HG03060 (cell line): ENCODE measurements around the gene MMP28.
"Not testable (repeated sequence)": the region's sequence is repeated elsewhere in the genome, so short reads cannot be mapped to it uniquely, and the experiment has no call there.

Experiments
- ATAC-seq: cut with Tn5 transposase; IDR thresholded peaks from one replicate; pipeline ENCODE4 v1.9.1; 2021; ENCODE audit warnings: low read depth, moderate number of reproducible peaks; ENCODE audit not compliant: unreplicated experiment

The MMP28 gene

GRCh38 chr17:35768797-35769196 is 26.6 kb downstream of the MMP28 start:
- ATAC-seq: no peak

GRCh38 chr17:35766903-35767510 is 28.4 kb downstream of the MMP28 start:
- ATAC-seq: no peak

- no peak for ATAC-seq
These were observed 29.0 kb downstream of the MMP28 start for GRCh38 chr17:35766489-35766877.

- no peak for ATAC-seq
These were observed 29.5 kb downstream of the MMP28 start for GRCh38 chr17:35765756-35766488.

- ATAC-seq: no peak
These were observed 30.2 kb downstream of the MMP28 start for GRCh38 chr17:35765086-35765710.

GRCh38 chr17:35764123-35764991 is 31.1 kb downstream of the MMP28 start:
- ATAC-seq: no peak

DNA sequence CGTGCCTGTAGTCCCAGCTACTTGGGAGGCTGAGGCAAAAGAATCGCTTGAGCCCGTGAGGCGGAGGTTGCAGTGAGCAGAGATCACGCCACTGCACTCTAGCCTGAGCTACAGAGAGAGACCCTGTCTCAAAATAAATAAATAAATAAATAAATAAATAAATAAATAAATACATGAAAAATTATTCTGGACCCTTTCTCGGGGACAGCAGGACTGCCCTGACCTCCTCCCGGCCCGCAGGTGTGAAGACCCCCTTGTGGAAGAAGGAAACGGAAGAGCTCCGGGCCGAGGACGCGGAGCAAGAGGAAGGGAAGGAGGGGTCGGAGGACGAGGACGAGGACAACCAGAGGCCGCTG is 31.7 kb downstream of the MMP28 start:
- ATAC-seq: no peak

DNA sequence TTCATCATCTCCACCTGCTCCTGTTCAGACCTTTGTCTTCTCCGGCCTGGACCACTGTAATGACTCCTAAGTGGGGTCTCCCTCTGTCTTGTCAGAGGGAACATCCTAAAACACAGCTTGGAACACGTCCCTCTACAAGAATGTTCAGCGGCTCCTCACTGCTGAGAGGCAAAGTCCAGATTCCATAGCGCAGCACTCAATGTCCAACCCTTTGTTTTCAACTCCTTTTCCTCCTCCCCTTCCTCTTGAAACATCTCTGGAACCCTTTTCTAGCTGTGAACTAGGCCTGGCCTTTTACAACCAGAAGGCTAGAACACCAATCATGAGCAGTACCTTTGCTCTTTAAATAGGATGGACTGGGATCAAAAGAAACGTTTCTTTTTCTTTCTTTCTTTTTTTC is 33.8 kb downstream of the MMP28 start:
- ATAC-seq: no peak

DNA sequence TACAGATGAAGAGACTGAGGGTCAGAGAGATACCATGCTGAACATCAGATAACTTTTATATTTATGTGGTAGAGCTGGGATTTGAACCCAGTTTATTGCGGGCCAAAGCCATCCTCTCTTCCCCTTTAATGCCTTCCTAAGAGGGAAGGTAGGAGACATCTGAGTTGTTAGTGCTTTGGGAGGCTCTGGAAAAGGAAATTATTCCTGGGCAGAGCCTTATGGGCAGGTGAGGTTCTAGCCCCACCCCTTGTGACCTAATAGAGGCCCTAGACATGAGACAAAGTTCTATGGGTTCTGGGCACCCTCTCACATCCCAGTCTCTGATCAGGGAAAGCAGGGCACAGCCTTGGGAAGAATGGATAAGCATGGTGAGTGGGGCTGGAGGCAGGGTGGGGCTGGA is 34.9 kb downstream of the MMP28 start, which contains the start of gene C17orf50:
TSS of gene C17orf50 (plus strand) at position 301 of the 400 bp plus-strand sequence. CDS start at position 356, 55 bp downstream.
- ATAC-seq: no peak

GRCh38 chr17:35757243-35757642 is 38.2 kb downstream of the MMP28 start:
- ATAC-seq: no peak

DNA sequence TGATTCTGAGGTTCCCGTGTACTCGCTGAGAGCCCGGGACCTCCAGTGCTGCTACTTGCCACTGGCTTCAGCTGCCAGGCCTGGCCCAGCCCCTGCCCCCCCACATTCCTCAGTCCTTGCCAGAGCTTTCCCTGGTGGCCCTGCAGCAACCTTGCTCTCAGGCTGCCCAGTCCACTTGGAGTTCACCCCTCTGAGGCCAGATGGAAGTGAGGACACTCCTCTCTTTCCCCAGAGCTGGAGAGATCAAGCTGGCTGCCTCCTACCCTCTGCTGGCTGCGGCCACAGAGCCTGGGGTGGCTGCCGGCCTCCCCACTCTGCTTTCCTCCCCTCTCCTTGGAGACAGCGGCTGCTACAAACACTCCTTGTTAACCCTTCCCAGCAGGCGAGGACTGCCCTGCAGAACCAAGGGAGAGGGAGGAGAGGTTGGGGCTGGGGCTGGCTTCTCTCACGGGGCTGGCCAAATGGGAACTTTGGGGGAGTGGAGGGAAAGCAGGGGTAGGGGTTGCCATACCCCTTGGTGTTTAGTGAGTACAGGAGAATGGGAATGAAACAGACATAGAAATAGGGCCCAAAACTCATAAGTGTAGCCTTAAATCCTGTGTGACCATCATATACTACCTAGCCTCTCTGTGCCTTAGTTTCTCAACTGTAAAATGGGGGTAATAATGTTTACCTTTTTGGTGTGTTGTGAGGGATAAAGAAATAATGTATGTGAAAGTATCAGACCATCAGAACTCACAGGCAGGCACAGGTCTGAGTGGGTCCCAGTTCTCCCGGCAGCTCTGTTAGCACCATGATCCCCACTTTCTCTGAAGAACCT is 42.3 kb downstream of the MMP28 start, which contains the start of gene GAS2L2:
TSS of gene GAS2L2 (minus strand) at position 295 of the 820 bp plus-strand sequence. CDS start 389 bp downstream, outside the sequence.
- ATAC-seq: no peak

GRCh38 chr17:35752471-35752870 is 43.0 kb downstream of the MMP28 start:
- no peak for ATAC-seq

DNA sequence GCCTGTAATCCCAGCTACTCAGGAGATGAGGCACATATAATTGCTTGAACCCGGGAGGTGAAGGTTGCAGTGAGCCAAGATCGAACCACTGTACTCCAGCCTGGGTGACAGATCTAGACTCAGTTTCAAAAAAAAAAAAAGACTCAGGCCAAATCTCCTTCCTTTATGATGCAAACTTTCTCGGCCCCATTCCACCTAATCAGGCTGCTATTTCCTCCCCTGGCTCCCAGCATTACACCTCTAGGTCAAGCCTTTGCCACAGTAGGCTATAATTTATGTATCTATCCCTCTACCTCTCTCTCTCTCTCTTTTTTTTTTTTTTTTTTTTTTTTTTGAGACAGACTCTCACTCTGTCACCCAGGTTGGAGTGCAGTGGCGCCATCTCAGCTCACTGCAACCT is 43.9 kb downstream of the MMP28 start:
- not testable (repeated sequence) for ATAC-seq

- ATAC-seq: no peak
These were observed 44.7 kb downstream of the MMP28 start for GRCh38 chr17:35750526-35751395.

DNA sequence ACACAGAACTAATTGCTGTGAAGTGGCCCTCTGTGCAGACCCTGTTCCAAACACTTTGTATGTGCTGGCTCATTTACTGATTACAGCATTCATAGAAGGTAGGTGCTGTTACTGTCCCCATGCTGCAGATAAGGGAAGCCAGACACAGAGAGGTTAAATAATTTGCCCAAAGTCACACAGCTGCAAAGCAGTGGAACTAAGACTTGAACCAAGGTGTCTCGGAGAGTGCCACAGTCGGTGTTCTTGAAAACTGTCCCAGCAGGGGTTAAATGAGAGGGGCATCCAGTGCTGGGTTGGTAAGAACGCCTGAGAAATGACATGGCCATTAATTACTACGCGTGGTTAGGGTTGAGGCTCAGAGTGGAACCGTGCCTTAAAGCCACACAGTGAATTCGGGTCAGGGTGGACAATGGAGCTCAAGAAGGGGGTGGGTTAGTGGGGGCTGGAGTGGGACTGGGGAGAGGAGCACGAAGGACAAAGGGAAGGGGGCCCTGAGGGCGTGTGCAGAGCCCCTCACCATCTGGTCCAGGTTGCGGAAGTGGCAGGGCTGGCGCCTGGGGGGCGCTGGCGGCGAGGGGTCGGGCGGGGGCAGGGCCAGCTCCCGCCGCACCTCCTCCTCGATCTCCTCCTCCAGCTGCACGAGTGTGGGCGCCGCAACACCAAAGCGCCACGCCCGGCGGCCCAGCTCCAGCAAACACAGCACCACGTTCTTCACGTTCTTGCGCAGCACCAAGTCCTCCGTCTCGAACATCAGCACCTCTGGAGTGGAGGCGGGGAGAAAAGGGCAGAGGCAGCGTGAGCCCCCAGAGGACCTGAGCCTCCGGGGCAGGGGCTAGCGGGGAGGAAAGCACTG is 45.7 kb downstream of the MMP28 start:
- no peak for ATAC-seq

GRCh38 chr17:35748979-35749378 is 46.5 kb downstream of the MMP28 start:
- no peak for ATAC-seq

GRCh38 chr17:35748341-35748841 is 47.0 kb downstream of the MMP28 start:
- ATAC-seq: no peak

DNA sequence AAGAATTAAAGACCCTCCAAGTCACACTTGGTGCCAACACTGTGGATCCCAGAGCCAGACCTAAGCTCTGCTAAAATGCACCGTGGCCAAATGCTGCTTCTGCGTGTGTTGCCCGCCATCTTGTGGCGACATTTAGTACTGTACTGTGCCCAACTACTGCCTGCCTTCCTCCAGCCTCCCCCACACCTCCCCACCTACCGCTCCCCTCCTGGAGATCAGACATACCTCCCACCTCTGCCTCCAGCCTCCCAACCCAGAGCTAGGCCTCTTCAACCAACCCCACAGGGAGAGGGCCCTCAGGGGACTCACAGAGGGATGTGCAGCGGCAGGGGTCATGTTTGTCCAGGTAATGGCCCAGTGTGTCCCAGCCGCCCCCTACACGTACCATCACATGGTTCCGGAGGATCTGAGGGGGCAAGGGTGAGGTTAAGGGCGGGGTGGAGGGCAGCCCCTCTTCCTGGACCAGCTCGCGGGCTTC is 47.9 kb downstream of the MMP28 start:
- ATAC-seq: no peak
